HG02763 (cell line): ENCODE measurements around the gene SIX3.

Source experiments
- ATAC-seq: cut with Tn5 transposase; IDR thresholded peaks from one replicate; pipeline ENCODE4 v1.9.1; 2021; ENCODE audit warnings: mild to moderate bottlenecking, moderate library complexity; ENCODE audit not compliant: unreplicated experiment

Gene SIX3

GRCh38 chr2:44942304-44943030, 965 bp downstream of the SIX3 start:
- ATAC-seq: no peak

DNA sequence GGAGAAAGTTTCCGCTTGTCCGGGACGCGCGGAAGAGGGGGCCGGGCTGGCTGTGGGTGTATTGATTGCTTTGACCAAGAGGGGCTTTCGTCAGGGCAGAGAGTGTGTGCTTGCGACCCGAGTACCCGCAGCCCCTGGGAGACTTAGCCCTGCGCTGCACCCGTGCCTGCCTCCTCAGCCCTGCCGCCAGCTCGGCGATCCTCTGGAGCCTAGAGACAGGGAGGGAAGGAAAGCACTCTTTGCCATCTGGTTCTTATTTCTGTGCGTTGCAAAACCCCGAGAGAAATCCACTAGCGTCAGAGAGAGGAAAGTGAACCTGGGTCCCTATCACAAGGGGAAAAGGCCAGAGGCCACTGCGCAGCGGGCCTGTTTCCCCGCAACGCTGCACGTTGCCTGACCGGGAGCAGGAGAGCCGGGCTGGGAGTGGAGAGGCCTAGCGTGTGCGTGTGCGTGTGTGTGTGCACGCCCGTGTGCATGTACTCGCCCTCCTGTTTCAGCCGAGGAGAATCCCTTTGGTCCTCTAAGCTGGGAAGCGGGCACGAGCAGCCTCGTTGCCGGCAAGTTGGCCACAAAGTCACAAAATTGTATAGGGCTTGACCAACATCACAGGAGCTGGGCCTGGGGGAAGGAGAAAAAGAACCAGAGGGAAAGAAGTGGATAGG, 1.7 kb downstream of the SIX3 start:
- ATAC-seq: no peak

GRCh38 chr2:44943693-44944101, 2.2 kb downstream of the SIX3 start:
- no peak for ATAC-seq

- no peak for ATAC-seq
Measured at GRCh38 chr2:44944102-44944951, 2.8 kb downstream of the SIX3 start.

- ATAC-seq: no peak
Measured at GRCh38 chr2:44944952-44945612, 3.6 kb downstream of the SIX3 start.

GRCh38 chr2:44945676-44946371, 4.3 kb downstream of the SIX3 start:
- no peak for ATAC-seq

DNA sequence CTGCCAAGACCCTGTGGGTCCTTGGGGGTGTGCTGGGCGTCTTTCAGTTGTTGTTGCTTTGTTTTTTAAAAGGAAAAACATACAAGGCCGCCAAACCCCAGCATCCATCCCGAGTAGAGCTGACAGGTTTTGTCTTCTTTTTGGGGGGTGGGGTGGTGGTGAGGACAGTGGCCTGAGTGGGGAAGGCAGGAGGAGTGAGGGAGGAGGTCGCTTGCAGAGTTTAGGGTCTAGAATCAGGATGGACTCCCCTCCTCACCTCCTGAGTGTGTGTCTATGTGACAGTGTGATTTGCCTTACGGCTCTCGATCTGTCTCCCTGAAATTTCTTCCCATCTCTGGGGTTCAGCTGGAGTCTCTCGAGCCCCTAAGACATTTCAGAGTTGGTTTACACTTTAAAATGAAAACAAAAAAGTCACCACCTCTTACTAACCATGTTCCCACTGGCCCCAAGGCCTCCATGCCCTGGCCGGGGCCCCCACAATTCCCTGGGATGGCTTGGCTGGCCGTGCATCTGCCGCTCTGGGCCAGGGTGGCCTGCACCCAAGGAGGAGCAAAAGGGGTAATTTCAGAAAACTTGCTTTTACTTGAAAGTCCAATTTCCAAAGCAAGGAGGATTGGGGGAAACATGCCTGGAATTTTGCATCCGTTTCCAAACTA, 5.0 kb downstream of the SIX3 start:
- no peak for ATAC-seq

- ATAC-seq: no peak
Measured at GRCh38 chr2:44947028-44947375, 5.5 kb downstream of the SIX3 start.

DNA sequence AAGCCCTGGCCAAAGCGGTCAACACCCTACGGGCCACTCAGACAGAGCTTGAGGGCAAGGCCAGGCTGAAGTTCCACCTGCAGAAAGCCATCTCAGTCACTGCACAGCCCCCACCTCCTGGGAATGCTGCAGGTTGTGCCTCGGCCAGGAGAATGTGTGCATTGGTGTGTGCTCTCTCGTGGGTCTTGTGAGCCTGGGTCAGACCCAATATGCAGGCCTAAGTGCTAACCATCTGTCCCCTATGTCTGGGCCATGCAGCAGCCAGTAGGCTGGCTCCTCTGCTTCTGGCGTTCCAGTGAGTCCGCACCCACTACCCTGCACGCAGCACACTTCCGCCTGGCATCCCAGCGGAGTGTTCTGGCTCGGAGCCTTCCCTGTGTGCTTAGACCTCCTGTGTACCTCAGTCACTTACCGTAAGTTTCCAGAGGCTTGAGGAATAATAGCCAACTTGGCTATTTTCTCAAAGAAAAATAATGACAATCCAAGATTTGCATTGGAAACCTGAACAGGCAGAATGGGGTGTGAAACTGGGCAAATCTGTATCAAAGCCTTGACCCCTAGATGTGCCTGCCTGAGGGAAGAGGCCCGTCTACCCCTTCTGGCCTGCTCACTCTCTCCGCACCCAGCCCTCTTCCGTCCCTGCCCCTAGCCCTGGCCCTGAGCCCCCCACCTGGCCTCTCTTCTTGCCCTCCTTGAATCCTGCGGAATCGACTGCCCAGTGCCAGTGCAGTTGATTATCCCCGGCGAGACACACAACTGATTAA, 7.2 kb downstream of the SIX3 start:
- ATAC-seq: no peak

DNA sequence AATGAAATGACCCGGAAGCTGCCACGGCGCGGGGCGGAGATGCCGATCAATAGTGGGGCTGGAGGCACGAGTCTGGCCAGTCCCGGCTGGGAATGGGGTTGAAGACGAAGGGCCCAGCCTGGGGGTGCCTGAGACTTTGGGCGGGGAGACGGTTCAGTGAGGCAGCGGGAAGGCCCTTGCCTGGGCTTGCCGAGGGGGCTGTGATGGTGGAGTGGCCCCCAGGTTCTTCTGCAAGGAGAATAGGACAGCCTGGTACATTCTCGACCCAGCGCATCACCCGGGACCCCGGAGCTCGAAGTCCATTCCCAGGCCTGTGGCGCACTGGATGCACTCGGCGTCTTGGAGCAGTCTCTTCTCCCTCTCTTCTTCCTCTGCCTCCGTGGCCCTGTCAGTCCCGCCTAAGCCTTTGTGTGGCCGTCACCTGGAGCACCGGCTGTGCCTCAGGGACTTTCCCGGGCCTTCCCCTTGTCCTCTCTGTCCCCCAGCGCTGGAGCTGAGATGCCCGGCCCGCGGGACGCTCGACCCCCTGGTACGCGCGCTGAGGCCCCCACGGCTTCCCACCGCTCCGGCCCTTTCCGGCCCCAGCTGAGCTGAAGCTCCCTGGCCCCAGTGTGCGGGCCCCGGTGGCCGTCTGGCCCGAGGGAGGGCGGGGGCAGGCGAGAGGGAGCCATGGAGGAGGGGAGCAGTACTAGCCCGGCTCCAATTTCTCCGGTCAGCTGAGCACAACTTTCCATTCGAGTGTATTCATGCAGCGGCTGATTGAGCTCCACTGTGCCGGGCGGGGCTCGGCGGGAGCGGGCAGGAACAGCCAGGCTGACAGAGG, 8.0 kb downstream of the SIX3 start:
- ATAC-seq: no peak

DNA sequence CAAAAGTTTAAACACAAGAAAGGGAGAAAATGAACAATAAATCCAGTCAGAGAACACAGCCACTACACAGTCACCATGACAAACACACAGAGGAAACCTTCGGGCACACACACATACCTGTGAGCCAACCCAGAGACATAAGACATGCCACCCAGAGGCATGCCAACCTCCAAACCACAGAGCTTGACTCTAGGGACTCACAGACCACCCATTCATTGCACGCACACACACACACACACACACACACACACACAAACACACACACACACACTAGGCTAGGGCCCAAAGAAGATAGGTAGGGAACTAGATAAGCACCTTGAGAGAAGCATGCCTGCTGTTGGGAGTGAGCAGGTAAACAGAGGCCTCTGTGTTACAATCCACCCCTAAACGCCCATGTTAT, 9.1 kb downstream of the SIX3 start:
- no peak for ATAC-seq

- ATAC-seq: no peak
Measured at GRCh38 chr2:44951124-44951523, 9.6 kb downstream of the SIX3 start.

GRCh38 chr2:44951714-44952113, 10.2 kb downstream of the SIX3 start:
- no peak for ATAC-seq

DNA sequence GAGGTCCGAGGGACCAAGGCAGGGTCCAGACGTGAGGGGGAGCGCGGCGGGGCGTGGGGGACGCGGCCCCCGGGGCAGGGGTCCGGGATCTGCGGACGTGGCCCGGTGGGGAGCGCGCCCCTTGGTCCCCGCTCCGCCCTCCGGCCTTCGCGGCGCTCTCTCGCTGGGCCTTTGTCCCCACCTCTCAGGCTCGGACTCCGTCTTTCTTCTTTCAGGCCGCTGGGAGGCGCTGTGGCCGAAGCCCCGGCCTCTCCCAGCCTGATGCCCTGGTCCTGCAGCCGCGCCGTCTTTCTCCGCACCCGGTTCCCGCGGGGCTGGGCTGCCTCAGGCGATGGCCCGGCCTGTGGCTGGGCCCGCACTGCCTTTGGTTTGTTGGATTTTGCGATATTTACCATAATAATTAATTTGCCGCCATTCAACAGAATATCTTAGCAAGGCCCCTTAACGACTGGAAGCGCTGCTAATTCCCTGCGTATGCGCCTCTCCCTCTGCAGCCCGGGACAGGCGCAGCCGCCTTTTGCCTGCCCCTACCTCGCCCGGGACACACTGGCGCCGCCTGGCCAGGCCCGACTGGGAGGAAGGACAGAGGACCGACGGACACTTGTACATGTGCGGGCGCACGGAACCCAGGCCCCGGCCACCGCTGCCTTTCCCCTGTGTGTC, 10.8 kb downstream of the SIX3 start:
- ATAC-seq: no peak

DNA sequence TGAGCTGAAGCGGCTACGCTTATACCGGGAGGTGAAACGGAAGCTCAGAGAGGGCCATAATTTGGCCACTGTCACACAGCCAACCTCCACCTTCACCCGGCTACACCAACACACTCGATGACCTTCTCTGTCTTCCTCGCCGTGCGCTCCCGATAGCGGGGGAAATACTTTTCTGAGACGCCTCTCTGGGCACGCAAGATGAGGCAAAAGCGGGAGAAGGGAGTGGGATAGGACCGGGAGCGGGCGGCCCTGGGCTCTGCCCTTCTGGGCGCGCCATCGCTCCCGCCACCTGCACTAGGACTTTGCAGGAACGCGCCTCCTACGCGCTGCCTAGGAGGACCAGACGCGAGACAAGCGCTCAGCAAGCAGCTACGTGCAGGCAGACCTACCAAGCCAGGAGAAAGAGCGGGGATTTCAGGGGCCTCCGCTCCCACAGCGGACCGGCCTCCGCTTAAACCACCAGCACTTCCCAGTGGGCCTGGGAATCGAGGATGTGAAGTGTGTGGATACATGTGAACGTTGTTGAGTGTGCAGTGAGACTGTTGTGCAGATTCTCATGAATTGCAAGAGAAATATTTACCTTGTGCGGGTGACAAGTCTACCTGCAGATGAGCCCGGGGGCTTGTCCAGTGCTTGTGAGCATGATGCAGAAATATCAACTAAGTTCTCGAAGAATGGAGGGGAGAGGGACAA, 11.4 kb downstream of the SIX3 start:
- ATAC-seq: no peak

GRCh38 chr2:44953499-44953883, 12.0 kb downstream of the SIX3 start:
- ATAC-seq: no peak

- no peak for ATAC-seq
Measured at GRCh38 chr2:44954447-44954888, 13.0 kb downstream of the SIX3 start.
